Measurements from ENCODE around the gene ITFG2. TPM values are rescaled to one million over a fixed set of nuclear protein-coding genes. Genes with fewer than 3 reads are reported as not detected.

ITFG2 gene
- 17.6 and 21.1 TPM in 2 replicates for total RNA-seq

DNA sequence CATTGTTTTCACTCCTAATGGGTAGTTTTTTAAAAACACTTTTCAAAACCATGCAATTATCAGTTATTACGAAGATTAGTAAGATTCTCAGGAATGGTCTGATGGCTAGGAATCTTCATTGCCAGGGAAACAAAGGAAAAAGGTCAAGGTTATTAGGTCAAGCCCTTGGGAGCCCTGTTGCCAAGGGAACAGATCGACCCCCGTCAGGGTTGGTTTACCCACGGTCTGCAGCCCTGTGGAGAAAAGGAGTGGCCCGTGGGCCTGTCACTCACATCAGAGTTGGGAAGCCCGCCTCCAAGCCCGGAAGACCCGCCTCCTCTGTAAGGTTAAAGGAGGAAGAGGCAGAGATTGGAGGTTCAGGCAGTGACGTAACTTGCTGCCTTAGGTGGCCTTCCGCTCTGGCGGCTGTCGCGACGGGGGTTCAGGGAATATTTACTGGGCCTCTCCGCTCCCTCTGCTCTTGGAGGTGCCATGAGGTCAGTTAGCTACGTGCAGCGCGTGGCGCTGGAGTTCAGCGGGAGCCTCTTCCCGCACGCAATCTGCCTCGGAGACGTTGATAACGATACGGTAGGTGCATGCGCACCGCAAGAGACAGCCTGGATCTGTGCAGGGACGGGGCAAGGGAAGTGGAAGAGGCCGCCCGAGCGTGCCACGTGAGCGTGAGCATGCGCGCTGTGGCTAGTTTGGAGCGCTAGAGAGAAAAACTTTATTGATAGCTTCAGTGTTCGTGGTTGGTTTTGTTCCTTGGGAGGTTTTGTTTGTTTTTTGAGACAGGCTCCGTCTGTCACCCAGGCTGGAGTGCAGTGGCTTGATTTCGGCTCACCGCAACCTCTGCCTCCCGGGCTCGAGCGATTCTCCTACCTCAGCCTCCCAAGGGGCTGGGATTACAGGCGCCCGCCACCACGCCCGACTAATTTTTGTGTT lies at the start of gene ITFG2:
ITFG2 (plus strand) TSS at position 379 of the 924 bp plus-strand sequence; CDS start at position 472, 93 bp downstream.

DNA sequence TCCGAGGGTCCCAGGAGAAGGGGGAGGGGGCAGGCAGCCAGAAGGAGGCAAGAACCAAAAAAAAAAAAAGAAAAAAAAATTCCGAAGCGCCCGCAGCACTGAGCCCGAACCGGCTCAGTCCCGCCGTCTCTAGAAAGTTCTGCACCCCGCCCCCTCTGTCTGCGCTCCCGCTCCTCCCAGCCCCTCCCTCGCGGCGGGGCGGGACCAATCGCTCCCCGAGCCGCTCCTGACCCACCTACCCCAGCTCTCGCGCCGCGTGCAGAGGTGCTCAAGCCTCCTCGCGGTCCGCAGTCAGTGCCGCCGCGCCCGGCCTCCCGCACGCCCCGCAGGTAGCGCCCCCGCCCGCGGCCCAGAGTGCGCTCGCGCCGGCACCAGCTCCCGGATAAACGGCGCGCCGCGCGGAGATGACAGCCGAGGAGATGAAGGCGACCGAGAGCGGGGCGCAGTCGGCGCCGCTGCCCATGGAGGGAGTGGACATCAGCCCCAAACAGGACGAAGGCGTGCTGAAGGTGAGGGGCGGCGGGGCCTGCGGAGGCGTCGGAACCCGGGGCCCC lies 17.7 kb upstream of the ITFG2 start, which contains the start of gene FKBP4:
FKBP4 (plus strand) TSS at position 235 of the 554 bp plus-strand sequence; CDS start at position 405, 170 bp downstream.

DNA sequence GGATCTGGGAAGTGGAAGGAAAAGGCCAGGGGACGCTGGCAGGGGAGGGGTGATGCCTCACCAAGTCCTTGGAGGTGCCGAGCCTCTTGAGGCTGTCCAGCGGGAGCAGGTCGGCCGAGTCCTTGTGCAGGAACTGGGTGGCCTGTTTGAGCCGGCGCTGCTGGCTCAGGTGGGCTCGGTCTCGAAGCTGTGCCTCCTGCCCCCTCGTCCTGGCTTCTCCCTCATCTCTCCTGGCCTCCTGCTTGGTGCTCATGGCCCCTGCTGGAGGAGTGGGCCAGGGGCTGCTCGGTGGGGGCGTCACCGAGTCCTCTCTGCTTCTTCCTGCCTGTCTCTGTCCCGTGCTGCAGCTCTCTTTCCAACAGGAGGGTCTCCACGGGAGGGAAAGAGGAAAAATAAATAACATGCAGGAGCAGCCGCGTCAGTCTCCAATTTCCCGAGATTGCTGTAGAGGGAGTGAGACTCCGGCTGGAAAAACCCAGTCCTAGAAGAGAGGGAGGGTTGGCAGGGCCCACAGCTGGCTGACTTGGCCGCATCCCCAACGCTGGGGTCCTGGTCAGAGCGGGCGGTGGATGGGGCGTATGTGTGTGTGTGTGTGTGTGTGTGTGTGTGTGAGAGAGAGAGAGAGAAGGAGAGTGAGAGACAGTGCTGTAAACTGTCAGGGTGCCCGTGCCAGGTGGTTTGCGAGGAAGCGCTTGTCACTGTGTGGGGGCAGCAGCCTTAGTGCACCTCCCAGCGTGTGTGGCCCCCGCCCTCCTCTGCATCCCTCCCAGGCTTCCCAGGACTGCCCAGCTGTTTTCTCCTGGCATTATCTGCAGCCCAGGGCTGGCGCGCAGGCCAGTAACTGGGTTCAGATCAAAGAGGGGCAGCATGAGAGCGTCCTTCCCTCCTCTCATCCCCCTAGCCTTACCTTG lies 22.4 kb downstream of the ITFG2 start, which contains the start of gene NRIP2:
NRIP2 (minus strand) TSS at position 455 of the 911 bp plus-strand sequence; CDS start at position 403, 52 bp downstream.

DNA sequence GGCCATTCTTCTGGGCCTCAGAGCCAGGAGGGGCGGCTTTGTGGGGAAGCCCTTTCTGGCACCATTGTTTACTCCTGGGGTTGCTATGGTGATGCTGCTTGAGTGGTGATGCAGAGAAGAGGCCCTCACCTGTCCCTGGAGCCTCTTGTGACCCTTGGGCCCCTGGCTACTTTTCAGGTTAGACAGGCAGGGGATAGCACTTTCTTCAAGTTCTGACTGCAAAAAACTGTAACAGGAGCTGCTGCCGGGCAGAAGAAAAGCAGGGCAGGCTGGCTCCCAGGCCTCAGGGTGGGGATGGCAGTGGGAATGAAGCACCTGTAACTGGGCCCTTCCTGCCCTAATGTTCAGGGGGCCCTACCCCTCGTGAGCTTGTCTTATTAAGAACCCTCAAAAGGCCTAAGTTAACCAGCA lies 44.6 kb downstream of the ITFG2 start, which contains the start of gene TEX52:
TEX52 (minus strand) TSS at position 19 of the 411 bp plus-strand sequence; CDS start at position 6, 13 bp downstream.

Other genes starting within 250 kb of the ITFG2 start
- gene FKBP4, start 17.7 kb upstream of the ITFG2 start, total RNA-seq = 37.2 and 42.8 TPM in 2 replicates
- gene NRIP2, start 22.4 kb downstream of the ITFG2 start, total RNA-seq = not detected in 2 replicates
- not detected in 2 replicates for gene TEX52, start 44.4 kb downstream of the ITFG2 start, total RNA-seq
- gene FOXM1, start 64.5 kb downstream of the ITFG2 start, total RNA-seq = 65.2 and 67.2 TPM in 2 replicates
- 48.8 and 50.5 TPM in 2 replicates for gene RHNO1, start 64.6 kb downstream of the ITFG2 start, total RNA-seq
- gene TULP3, start 78.2 kb downstream of the ITFG2 start, total RNA-seq = 20.1 and 22.4 TPM in 2 replicates
- 78.2 and 82.3 TPM in 2 replicates for gene TEAD4, start 146.7 kb downstream of the ITFG2 start, total RNA-seq